Breast epithelium (tissue), 3 donors: ENCODE results near the gene FBXO46.

Experiments used
- CTCF ChIP-seq, 3 donors: fragments of 450-650 bp; IDR thresholded peaks; one replicate each; pipeline ENCODE4 v1.5.1; 2016 to 2017; ENCODE audit warnings: antibody characterized with exemption in 3 of 3, mild to moderate bottlenecking in 3 of 3, moderate library complexity in 3 of 3
- POLR2A ChIP-seq: fragments of 450-650 bp; IDR thresholded peaks from one replicate; pipeline ENCODE4 v1.6.1; 2016; ENCODE audit warnings: antibody characterized with exemption, mild to moderate bottlenecking, moderate library complexity

- TF ChIP-seq CTCF (IDR thresholded peaks at IDR 0.05) (no peak), POLR2A (no peak)
Observed at GRCh38 chr19:45715139-45715538, 15.6 kb downstream of the FBXO46 start.
